ENCODE measurements around the gene PLPPR3.

The PLPPR3 gene

DNA sequence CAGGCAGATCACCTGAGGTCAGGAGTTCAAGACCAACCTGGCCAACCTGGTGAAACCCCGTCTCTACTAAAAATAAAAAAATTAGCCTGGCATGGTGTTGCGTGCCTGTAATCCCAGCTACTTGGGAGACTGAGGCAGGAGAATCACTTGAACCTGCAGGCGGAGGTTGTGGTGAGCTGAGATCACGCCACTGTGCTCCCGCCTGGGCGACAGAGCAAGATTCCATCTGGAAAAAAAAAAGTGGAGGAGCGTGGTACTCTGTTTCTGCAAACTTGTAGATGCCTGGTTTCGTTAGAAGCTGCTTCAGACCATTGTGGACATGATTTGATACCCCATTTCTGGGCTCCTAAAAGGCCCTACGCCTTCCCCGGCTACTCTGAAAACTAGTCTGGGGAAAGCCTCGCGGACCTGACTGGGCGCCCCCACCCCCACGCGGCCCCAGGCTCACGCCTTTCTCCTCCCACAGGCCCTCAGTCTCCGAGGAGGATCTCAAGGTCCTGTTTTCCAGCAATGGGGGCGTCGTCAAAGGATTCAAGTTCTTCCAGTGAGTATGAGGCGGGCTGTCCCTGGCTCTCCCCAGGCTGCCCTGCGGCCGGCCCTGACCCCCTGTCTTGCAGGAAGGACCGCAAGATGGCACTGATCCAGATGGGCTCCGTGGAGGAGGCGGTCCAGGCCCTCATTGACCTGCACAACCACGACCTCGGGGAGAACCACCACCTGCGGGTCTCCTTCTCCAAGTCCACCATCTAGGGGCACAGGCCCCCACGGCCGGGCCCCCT lies 11.5 kb downstream of the PLPPR3 start:
- DNase-seq (ENCODE audit: extremely low read depth in 1 of 2, low read depth in 1 of 2), result no peak

DNA sequence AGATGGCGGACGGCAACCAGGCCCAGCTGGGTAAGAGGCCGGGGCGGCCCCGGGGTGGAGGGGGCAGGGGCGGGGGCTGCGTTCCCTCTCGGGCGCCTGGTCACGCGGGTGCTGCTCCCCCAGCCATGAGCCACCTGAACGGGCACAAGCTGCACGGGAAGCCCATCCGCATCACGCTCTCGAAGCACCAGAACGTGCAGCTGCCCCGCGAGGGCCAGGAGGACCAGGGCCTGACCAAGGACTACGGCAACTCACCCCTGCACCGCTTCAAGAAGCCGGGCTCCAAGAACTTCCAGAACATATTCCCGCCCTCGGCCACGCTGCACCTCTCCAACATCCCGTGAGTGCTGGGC lies 13.4 kb downstream of the PLPPR3 start:
- no peak for DNase-seq (ENCODE audit: extremely low read depth in 1 of 2, low read depth in 1 of 2)

DNA sequence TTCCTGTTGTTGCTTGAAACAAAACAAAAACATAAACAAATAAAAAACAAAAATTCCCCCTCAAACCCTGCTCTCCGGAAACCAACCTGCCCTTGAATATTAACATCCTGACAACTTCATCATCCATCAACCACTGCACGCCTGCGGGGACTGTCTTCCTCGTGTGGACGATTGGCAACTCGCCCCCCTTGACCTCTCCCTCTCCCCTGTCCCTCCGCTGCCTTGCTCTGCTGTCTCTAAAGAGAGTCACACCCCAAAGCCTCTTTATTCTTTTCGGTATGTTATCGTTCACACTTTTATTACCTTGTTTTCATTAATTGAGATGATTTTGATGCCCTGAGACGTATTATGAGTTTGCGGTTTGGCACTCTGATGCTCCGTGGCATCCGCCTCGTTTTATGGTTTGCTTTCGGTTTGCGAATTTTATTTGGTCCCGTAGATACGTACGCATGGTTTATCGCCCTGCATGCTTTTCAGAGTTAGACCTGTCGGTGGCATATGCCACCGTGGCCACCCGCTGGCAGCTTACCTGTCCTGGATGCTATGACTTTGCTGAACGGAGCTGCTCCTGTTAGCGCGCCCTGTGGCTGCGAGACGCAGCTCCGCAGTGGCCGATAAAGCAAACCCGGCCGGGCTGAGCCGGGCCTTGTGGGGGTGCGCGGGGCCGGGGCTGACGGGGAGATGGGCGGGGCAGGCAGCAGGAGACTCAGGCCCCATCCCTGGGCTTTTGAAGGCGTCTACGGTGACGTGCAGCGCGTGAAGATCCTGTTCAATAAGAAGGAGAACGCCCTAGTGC lies 13.9 kb downstream of the PLPPR3 start:
- no peak for DNase-seq (ENCODE audit: extremely low read depth in 1 of 2, low read depth in 1 of 2)

DNA sequence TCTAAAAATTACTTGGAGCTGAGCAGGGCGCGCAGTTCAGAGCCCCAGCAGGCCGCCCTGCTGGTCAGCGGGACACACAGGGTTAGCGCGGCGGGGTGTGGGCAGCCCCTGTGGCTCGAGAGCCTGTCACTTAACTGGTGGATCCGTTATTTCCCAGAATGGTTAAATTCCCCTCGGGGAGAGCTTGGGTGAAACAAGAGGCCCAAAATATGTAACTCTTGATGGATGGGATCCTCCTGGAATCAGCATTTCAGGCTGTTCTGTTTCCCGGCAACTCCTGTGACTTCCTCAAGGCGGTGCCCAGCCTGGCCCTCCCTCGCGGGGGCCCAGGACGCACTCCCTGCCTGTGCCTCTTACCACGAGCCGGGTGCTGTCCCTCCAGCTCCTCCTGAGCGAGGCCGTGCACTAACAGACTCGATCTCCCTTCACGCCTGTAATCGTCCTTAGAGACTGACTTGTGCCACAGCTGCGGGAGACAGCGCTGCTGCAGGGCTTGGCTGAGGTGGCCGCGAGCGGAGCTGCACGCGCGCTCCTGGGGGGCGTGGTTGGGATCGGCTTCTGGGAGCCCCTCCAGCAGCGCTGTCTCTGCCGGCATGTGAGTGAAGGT lies 14.8 kb downstream of the PLPPR3 start:
- DNase-seq (ENCODE audit: extremely low read depth in 1 of 2, low read depth in 1 of 2), result no peak

DNA sequence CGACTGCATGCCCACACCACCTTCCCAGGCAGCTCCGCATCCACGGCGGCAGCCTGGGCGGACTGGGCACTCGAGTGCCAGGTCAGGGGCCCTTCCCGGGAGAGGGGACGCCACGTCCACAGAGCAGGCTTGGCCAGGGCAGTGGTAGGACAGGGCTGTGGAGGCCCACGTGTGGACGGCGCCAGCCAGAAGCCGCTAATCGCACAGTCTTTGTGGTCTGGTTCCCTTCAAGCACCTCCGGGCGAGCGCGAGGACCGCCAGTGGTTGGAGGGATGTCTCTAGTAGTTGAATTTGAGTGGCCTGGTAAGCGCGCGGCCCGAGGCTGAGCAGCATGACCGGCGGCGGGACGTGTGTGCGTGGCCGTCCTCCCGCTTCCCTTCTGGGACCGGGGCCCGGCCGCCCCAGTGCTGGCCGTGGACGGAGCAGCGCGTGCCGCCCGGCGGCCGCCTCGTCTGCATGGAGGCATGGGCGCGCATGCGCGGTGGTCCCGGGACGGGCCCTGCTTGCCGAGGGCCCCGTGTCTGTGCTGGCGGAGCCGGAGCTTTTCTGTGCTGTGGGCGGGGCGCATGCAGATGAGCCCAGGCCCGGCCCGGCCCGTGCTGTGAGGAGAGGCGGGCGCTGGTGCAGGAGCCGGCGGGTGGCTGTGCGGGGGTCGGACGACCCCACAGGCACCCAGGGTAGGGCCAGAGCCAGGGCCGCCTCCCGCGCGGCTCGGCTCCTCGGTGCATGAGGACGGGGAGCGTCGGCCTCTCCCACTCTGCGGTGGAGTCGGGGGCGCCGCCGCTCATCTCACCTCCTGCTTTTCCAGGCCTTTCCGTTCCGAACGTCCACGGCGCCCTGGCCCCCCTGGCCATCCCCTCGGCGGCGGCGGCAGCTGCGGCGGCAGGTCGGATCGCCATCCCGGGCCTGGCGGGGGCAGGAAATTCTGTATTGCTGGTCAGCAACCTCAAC lies 15.9 kb downstream of the PLPPR3 start:
- no peak for DNase-seq (ENCODE audit: extremely low read depth in 1 of 2, low read depth in 1 of 2)

DNA sequence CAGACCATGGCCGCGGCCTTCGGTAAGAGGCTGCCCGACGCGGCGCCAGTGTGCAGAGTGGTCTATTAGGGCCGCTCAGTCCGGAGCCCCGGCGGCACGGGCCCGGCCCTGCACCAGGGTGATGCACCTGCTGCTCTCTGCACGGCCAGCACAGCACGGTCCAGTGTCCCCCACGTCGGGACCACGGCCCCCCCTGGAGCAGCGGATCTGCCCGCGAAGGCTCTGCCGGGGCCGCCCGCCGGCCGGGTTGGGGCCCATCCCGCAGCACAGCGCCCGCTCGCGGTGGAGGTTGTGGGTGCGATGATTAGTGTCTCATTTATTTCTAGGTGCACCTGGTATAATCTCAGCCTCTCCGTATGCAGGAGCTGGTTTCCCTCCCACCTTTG lies 16.6 kb downstream of the PLPPR3 start:
- no peak for DNase-seq (ENCODE audit: extremely low read depth in 1 of 2, low read depth in 1 of 2)

DNA sequence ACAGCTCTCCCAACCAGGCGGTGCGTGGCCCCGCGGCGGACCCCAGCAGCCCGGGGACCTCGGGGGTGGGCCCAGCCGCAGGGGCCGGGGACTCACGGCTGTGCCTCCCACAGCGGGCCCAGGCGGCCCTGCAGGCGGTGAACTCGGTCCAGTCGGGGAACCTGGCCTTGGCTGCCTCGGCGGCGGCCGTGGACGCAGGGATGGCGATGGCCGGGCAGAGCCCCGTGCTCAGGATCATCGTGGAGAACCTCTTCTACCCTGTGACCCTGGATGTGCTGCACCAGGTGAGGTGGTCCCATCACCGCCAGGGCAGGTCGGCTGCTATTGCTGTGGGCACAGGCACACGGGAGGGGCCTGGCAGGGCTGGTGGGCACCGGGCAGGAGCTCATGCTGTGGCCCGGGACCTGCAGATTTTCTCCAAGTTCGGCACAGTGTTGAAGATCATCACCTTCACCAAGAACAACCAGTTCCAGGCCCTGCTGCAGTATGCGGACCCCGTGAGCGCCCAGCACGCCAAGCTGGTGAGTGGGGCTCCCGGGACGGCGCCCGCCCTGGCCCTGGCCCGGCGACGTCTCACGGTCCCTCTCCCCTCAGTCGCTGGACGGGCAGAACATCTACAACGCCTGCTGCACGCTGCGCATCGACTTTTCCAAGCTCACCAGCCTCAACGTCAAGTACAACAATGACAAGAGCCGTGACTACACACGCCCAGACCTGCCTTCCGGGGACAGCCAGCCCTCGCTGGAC lies 17.2 kb downstream of the PLPPR3 start:
- DNase-seq (ENCODE audit: extremely low read depth in 1 of 2, low read depth in 1 of 2), result no peak

DNA sequence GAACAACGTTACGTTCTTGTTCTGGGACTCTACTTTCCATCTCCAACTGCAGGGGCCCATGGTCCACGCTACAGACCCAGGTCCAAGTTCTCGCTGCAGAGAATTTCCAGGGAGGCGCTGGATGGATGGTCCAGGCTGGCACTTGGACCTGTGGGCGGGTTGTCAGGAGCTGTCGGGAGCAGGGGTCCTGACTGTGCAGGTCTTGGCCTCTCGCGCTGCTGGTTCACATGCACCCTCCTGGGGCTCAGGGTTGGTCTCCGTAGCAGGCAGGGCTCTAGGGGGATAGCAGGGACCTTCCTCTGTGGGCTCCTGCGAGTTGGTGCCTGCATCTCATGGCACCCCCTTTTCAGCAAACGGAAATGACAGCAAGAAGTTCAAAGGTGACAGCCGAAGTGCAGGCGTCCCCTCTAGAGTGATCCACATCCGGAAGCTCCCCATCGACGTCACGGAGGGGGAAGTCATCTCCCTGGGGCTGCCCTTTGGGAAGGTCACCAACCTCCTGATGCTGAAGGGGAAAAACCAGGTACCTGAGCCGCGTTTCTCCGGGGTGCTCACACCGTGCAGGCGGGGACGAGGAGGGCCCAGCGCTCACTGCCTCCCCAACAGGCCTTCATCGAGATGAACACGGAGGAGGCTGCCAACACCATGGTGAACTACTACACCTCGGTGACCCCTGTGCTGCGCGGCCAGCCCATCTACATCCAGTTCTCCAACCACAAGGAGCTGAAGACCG lies 17.9 kb downstream of the PLPPR3 start:
- no peak for DNase-seq (ENCODE audit: extremely low read depth in 1 of 2, low read depth in 1 of 2)

DNA sequence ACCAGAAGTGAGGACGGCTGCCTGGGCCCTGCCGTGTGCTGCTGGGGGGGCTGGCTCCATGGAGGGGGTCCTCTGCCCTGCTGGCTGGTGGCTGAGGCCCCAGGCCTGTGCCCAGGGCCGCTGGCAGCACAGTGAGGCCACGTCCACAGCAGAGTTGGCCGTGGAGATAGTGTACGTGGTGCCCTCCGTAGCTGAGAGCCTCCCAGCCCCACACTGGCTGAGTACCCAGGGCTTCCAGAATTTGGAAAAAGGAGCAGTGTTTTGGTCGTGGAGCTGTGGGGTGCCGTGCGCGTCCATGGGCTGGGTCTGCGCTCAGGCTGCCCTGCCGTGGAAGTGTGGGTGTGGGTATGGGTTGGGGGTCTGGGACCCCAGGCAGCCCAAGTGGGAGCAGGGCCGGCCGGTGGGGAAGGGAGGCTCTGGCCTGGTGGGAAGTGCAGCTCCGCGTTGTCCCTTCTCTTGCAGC lies 18.6 kb downstream of the PLPPR3 start:
- DNase-seq (ENCODE audit: extremely low read depth in 1 of 2, low read depth in 1 of 2), result no peak

DNA sequence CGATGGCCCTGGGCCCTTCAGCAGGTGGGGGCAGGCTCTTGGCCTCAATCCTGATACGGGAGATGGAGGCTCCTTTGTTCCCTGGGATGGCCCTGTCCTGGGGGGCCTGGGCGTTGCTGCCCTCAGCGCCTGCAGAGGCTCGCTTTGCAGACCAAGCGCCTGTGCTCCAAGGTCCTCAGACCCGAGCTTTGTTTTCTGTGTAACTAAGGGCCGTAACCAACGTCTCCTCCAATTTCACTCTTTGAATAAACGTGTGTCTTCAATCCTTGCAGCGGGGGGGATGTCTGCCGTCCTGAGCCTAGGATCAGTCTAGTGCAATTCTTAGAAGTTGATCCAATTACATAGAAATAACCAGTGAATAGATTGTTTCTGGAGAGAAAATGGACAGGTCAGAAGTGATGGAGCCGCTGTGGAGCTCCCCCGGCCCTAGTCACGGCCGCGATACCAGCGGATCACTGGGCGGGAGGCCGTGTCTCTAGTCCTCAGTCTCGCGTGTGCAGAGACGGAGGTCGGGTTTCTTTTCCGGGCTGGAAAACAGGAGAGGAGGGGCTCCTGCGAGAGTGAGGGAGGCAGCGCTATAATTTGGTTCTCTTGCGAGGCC lies 19.2 kb downstream of the PLPPR3 start:
- no peak for DNase-seq (ENCODE audit: extremely low read depth in 1 of 2, low read depth in 1 of 2)

DNA sequence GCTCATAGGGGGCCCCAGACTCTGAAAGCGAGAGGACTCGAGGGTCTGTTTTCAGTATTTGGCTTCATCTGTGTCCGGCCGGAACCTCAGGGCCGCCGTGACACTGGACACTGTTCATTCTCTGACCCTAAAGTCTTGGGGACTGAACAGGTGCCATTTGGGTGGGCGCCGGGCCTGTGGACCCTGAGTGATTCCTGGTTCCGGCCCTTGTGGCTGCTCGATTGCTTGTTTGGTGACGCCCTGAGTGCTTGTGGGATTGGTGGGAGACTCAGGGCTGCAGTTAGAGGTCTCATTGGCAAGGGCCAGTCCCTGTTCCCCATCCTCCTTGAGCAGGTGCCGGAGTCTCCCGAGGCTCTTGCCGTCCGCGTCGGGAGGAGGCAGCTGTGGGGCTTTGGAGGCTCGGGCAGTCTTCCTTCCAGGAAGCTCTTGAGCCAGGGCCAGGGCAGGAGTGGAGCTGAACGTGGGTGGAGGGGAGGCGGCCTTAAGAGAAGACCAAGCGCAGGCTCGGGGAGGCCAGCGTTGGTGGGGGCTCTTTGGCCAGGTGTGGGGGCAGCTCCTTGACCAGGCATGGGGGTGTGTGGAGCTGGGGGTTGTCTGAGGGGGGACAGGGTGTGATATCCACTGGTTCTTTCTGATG lies 19.8 kb downstream of the PLPPR3 start:
- DNase-seq (ENCODE audit: extremely low read depth in 1 of 2, low read depth in 1 of 2), result no peak

DNA sequence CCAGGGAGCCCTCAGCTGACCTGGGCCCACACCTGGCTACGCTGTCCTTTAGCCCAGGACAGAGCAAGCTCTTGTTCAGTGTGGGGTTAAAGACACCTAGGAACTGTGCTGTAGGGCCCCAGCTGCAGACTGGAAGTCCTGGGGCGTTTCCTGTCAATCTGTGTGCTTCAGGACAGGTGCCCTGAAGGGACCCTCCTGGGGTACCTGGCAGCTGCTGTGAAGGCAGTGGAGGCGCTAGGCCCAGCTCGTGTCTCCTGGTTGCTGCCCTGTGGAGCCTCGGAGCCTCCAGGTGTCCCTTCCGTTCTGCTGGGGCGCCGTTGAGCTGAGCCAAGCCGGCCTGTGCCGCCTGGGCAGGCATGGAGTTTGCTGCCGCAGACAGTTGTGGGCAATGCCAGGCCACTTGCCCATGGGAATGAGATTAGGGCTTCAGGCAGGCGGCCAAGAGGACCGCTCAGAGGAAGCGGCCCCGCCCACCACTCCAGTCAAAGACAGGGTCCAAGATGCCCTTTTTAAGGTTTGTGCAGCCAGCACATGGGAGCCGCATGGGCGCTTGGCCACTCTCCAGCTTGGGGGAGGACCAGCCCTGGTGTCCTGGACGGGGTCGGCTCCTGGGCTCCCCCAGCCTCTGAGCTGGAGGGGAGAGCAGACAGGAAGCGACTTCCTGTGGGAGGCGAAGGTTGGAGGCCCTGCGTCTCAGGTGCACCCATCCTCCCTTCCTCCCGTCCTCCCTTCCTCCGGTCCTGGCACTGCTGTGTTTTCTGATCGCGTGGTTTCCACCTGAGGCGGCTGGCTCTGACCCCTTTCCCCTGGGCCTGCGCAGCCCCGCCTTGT lies 20.5 kb downstream of the PLPPR3 start:
- no peak for DNase-seq (ENCODE audit: extremely low read depth in 1 of 2, low read depth in 1 of 2)

DNA sequence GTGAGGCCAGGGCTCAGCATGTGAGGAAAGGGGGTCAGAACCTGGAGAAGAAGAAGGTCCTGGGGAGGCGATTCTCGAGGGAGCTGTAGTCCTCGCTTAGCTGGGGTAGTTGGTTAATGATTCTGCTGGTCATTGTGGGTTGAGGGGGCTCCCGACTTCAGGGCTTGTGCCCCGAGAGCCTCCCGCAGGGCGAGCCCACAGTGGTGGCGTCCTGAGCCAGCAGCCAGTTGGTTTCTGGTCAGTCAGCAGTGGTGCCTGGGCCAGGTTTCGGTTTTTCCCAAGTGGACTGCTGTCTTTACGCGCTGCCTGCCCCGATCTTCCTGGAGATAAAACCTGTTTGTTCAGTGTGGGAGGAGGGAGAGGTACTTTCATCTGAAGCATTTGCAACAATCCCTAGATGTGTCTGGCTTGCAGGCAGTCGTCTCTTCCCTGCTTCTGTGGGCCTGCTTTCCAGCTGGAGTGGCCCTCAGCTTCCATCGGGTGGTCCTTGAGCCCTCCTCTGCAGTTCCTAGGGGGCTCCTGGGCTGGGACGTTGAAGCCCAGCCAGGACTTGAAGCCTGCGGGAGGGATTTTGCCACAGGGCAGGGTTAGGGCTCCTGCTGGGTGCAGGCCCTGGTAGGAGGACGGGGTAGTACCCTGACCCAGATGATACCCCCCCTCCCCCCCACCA lies 21.3 kb downstream of the PLPPR3 start:
- no peak for DNase-seq (ENCODE audit: extremely low read depth in 1 of 2, low read depth in 1 of 2)

DNA sequence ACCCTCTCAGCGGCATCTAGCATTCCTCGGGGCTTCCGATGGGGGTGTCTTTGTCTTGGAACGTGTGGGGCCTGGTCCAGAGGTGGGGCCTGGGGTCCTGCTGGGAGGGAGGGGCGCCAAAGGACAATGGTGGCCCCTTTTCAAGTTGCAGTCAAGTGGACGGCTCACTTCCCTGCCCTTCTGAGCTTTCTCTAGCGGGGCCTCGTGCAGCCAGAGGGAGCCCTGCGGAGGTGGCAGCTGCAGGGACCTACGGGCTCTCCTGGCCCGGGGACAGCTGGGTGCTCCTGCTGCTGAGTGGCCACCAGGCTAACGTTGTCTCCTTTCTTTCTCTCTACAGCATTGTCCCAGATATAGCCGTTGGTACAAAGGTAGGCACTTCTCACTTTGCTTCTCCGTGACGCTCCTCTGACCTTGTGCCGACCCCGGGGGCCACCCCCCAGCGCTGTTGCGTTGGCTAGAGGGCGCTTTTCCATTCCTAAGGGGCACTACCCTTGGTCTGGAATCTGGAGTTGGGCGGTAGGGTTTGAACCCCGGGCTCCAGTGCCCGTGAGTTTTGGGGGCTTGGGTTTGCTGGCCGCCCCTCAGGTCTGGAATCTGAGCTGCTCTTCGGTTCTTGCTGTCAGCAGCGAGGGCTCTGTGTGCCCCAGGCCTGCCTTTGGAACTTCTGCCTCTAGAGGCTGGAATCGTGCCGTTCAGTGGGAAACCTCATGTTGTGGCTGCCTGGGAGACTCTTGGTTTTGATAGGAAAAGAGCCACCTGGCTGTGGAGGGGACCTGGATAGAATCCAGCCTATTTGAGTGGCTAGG lies 22.5 kb downstream of the PLPPR3 start:
- no peak for DNase-seq (ENCODE audit: extremely low read depth in 1 of 2, low read depth in 1 of 2)

DNA sequence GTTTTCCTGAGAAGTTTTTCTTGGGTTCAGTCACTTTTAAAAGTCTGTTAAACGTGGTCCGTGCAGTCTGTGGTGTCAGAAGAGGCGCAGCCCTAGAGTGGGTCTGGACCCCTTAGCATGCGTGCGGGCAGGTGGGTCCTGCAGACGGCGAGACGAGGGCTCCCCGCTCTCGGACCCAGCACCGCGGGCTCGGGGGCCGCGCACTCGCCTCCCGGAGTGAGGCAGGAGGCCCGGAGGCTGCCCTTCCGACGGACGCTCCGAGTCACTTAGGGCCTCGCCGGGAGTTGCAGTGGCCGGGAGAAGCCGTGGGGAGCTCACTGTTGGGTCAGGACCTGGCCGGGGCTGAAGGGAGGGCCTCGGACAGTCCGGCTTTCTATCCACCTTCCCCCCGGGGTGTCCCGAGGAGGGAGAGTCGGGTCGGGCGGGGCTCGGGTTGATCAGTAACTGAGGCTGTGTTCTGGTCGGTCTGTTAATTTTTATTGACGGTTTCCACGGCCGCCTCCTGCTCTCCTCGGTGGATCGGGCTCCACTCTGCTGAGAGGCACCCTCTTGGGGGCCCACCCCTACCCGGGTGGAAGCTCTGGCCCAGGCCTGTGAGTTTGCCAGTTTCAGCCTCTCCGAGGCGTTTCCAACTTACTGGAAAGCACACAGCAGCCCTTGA lies 23.2 kb downstream of the PLPPR3 start:
- DNase-seq (ENCODE audit: extremely low read depth in 1 of 2, low read depth in 1 of 2), result no peak
